Right hindlimb (tissue), 1 donor: ENCODE data around the gene TCEAL9.
"Not testable (repeated sequence)": the region's sequence is repeated elsewhere in the genome, so short reads cannot be mapped to it uniquely, and the experiment has no call there.

Experiments used
- DNase-seq: peaks from one replicate; pipeline ENCODE4 v3.0.0-alpha.2; 2018

TCEAL9 gene, protein sequence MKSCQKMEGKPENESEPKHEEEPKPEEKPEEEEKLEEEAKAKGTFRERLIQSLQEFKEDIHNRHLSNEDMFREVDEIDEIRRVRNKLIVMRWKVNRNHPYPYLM

DNA sequence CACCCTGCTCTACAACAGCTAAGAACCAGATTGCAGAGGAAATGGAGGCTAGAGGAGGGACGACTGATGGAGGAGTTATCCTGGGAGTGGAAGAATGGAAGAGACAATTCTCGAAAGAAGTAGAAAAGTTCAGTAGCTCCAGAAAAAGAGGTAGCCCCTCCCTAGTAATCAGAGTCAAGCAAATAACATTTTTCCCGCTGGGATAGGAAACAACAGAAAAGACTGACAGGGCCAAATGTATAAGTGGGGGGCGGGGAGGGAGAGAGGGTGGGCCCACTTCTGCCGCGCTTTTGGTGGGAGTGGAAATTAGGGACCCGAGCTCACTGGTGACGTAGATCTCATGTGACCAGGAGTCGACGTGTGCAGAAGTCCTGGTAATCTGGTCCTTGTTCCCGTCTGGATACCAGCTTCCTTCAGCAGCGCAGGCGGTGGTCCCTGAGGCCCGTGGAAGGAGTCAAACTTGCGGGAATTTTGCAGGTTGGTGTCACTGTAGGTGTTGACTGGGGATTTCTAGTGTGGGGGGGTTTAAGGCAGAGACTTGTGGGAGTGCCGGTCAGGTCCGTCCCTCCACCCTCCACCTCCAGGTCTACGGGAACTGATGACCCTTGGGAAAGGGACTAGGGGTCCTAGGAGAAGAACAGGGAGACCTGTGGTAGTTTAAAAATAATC, at the start of gene TCEAL9:
TCEAL9 (plus strand) TSS at position 377 of the 669 bp plus-strand sequence. CDS start 1,179 bp downstream, outside the sequence.
- DNase-seq, result peak; percentile 91

DNA sequence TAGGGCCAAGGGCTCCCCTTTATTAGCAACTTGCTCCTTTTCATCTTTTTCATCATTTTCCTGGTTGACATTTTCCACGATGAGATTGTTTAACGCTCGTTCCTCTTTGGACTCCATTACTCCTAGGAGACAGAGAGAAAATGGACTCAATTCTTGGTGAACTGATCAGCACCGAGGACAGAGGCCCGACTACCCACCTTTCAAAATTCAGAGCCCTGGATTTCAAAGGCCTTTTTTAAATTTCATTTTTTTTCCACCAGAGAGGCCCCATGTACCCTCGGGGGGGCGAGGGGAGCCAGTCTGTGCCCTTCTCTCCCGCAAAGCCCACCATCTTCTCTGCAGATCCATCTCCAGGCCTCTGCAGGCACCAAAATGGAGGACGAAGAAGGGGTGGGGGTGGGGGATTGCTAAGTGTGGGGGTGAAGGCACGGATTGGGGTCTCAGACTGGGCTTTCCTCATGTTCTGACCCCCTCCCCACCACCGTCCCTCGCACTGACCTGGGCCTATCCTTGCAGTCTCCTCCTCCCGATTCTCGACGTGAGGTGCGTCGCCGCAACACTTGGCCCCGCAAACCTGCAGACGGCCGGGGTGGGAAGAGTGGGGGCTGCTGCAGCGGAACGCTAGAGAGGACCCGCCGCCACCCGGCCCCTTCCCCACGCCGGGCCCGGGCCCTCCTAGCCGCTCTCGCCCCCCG, 46.3 kb upstream of the TCEAL9 start:
- DNase-seq, result peak; percentile 17

DNA sequence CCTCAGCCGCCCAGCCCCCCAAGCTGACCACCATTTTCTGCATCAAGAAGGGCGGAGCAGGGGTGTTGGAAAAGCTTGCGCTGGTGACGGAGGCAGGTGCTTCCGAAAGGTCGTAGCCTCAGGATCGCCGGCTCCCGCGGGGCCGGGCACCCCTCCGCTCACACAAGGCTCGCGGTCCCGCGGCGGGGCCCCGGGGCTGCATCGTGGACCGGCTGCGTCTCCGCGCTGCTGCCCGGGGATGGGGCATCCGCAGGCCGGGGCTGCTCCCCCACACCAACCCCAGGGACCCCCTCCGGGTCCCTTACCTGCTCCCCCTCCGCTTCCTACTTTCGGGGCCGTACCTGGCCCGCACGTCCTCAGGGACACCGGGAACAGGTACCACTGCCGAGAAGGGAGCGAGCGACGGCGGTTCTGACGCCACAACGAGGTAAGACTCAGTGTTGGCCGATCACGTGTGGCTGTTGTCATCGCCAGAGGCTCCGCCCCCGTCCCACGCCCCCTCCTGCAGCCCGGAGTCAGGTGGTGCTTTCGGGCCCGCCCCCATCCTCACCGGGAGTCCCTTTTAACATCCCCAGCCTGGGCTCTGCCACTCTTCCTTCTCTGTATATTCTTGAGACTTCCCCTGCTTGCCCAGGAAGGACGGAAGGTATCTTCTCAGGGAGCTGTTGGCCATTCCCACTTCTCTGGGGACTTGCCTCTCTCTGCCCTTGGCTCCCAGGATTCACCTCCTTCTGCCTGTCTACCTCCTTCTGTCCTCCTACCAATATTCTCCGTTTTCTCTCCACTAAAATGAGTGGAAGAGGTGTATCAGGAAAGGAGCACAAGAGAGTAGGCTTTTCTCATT, 45.5 kb upstream of the TCEAL9 start, which contains the start of gene BEX2:
BEX2 (minus strand) TSS at position 436 of the 844 bp plus-strand sequence. CDS start 1,014 bp downstream, outside the sequence.
- DNase-seq, result peak; percentile 64

DNA sequence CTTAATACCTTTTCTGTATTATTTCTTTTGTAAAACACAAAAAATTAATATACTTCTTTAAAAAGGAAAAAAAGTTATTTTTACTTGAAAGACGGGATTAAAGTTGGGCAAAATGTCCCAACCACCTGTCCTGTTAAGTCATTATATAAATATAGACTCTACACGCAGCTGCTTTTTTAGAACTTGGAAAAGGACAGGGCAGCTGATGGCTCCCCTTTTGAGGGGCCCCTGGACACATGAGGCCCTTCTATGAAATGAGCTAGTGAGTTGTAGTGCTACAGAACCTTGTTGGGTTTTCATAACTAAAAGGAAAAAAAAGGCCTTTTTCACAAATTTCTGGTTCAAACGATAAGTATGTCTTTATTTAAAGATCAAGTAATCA, 44.9 kb upstream of the TCEAL9 start:
- peak; percentile 14 for DNase-seq

DNA sequence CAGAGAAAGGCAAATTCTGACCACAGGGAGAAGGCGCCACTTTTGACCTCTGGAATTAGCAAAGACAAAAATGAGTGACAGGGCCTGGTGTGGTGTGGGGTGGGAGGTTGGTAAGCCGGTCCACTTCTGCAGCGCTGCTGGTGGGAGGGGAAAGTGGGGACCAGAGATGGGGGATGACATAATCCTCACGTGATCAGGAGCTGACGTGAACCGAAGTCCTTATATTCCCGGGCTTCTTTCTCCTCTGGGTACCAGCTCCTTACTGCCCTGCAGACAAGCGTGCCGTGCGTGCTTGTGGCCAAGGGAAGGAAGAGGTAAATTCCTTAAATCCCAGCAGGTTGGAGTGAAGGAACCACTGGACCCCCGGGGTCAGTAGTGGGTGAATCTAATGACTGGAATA, 26.3 kb upstream of the TCEAL9 start, which contains the start of gene TCEAL7:
TCEAL7 (plus strand) TSS at position 249 of the 400 bp plus-strand sequence. CDS start 1,165 bp downstream, outside the sequence.
- peak; percentile 82 for DNase-seq

DNA sequence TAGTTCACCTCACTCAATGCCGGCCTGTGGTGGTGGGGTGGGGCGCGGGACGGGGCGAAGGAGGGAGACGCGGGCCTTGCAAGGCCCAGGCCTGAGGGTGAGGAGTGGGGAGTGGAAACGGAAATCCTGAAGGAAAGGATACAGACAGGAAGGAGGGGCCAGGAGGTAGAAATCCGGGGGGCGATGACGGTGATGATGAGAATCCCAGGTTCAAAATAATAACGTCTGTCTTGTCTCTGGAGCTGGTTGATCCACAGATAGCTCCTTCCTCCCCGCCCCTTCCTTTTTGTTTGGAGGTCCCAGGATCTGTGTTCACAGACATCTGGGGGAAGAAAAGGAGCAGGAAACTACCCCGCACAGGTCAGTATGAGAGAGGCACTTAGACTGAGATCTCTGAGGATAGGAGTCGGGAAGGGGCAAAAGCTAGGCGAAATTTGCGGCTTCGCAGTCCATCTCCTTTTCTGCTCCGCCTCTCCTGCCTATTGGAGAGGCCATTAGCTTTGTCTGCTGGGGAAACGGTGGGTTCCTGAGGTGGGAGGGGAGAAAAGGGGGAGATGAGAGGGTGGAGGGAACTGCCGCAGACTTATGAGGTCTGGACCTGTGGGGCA, 25.5 kb upstream of the TCEAL9 start:
- peak; percentile 58 for DNase-seq

DNA sequence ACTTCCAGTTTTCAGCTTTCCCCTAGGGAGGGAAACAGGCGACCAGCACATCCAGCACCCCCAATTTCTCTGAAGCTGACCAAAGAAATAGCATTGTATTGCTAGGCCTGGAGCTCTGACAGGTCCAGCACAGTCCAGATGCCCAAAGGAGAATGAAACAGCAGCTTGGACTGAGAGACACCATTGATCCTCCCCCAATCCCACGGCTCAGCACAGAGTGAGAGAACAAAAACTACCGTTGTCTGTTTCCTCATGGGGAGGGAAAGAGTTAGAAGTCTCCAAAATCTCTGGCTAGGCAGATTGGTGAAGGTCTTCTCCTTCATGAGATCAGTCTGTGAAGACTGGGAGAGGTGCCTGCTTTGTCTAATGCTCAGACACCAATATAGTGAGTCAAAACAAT, 17.6 kb upstream of the TCEAL9 start:
- DNase-seq, result no peak

DNA sequence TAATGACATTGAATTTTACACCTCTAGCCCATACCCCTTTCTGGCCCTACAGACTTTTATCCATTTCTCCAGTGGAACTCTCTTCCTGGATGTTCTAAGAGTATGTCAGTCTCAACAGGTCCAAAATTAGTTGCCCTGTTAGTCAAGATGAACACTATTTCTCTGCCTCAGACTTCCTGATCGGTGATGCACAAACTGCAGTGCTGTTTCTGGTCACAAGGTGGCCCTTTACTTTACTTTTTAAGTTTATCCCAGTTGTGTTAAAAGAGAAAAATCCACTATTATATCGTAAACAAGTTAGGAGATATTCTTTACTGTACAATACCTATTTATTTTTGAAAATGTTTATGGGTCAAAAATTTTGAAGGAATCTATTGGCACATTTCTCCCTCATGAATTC, 13.2 kb upstream of the TCEAL9 start:
- DNase-seq, result peak; percentile 35

DNA sequence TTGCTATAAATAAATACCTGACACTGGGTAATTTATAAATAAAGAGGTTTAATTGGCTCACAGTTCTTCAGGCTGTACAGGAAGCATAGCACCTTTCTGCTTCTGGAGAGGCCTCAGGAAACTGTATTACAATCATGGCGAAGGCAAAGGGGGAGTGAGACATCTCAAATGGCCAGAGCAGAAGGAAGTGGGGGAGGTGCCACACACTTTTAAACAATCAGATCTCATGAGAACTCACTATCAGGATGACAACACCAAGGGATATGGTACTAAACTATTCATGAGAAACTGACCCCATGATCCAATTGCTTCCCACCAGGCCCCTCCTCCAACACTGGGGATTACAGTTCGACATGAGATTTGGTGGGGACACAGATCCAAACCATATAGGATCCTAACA, 11.7 kb upstream of the TCEAL9 start:
- no peak for DNase-seq

DNA sequence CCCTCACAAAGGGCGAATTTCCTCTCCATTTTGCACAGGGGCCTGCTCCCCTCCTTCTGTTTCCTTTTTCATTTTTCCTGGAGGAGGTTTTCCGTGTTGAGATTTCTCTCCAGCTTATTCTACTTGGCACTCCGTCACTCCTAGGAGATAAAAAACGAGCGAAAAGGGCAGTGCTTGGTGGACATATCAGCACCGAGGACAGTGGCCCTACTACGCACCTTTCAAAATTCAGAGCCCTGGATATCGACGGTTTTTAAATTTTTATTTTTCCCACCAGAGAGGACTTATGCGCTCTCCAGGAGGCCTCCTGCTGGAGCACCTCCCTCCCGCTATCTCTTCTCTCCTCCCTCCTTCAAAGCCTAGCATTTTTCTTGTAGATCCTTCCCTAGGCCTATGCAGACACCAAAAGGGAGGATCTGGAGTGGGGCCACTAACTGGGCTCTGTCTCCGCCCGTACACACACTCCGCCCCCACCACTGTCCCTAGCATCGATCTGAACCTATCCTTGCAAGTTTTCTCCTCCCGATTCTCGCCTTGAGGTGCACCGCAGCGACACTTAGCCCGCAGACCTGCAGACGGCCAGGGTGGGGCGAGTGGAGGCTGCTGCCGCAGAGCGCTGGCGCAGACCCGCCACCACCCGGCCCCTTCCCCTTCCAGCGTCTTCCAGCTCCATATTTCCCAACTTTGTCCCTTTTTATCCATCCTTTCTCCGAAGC, 8.5 kb upstream of the TCEAL9 start:
- no peak for DNase-seq

DNA sequence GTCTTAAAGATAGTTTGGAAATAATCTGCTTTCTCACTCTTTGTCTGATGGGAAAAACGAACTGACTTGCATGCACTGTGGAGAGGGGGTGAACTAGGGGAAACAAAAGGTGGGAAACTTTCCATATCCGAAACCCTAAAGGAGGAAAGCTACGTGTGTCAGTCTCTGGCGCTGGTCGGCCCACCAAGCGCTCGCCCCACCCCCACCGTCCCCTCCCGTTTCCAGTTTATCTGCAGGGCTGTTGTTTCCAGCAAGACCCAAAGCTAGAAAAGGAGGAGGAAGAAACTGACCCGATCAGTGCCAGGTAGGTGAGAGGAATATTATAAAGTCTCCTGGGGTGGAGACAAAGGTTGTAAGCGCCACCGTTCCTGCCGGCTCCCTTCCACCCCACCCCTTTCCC, 552 bp downstream of the TCEAL9 start:
- DNase-seq, result peak; percentile 51

DNA sequence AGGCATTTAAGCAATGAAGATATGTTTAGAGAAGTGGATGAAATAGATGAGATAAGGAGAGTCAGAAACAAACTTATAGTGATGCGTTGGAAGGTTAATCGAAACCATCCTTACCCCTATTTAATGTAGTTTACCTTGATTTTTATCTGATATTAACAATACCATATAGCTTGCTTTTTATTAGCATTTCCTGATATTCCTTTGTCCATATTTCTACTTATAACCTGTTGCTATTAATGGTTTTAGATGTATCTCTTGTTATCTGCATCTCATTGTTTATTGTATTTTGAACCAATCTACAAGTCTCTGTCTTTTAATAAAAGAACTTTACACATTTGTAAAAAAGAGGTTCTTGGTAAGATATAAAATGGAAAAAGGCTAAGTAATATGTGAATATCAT, 1.6 kb downstream of the TCEAL9 start:
- DNase-seq, result no peak

DNA sequence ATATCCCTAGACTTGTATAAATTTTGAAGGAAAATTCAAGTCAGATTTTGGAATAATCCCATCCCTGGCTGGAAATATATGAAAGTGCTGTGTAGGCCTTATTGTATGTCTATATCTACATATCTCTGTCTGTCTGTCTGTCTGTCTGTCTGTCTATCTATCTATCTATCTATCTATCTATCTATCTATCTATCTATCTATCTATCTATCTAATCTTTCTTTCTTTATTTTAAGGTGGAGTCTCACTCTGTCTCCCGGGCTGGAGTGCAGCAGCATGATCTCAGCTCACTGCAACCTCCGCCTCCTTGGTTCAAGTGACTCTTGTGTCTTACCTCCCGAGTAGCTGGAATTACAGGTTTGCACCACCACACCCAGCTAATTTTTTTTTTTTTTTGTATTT, 3.3 kb downstream of the TCEAL9 start:
- DNase-seq, result not testable (repeated sequence)

DNA sequence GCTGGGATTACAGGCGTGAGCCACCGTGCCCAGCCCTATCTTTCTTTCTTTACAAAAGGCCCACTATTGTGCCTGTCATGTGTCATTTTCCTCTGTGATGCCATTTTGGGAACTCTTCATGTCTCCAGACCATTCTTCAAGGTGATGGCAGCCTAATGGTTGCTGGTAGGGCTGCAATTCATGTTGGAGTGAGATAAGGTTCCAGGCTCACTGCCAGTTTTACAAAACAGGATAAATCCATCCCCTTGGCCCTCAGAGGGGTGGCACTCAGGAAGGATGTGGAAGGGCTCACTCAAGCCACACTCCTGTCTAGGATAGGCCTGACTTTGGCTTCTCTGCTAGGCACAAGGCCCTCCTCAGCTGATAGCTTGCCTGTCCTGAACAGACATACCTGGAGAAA, 3.8 kb downstream of the TCEAL9 start:
- DNase-seq, result no peak

DNA sequence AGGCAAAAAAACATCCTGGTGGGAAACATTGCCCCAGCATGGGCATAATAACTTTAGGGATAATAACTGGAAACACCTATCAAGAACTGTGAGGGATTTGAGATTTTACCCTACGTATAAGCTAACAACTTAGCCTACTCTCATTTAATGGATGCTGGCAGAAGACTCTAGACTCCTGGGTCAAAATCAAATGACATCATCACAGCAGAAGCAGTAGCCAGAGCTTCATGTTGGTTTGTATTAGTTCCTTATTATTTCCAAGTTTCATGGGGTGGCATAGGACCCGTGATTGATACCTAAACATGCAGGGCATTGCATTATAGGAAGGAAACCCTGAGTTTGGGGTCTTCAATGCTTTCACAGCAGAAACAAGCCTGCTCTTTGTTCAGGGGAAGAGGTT, 4.6 kb downstream of the TCEAL9 start:
- DNase-seq, result no peak

DNA sequence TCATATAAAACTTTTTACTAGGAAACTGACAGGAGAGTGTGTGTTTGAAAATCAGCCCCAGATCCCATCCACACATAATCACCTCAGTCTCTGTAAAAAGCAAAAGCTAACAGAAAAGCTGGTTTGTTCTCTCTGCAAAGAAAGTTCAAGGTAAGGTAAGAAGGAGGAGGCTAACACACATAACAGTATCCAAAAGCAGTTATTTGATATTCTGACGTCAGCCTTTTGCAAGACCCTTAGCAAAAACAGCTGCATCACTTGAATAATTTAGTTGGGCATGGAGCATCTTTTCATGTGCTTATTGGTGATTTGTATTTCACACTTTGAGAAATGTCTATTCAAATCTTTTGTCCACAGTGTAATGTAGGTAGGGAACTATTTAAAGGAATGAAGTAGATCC, 5.5 kb downstream of the TCEAL9 start:
- DNase-seq, result no peak

DNA sequence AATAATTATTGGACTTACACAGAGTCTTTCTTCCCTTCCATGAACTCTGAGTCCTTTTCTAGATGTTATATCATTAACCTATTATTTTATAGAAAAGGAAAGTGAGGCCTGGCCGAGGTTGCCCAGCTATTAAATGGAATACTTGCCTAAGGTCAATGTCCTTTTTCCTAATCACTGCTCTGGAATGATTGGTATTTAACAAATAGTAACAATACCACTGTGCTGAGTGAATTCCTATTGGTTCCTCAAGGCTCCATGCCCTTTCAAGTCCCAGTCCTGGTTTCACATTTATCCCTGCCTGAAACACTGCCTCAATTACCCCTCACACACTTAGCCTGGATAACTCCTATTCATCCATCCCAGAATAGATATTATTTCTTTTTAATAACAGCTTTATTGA, 6.2 kb downstream of the TCEAL9 start:
- no peak for DNase-seq

DNA sequence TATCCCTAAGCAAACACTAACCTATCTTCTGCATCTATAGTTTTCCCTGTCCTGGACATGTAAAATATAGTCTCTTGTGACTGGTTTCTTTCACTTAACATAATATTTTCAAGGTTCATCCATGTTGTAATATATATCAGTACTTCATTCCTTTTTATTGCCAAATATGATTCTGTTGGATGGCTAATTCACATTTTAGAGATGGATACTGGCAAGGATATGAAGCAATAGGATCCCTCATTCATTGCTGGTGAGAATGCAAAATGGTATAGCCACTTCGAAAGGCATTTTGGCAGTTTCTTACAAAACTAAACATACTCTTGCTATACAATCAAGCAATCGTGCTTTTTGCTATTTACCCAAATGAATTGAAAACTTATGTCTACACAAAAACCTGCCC, 6.7 kb downstream of the TCEAL9 start:
- DNase-seq, result no peak

DNA sequence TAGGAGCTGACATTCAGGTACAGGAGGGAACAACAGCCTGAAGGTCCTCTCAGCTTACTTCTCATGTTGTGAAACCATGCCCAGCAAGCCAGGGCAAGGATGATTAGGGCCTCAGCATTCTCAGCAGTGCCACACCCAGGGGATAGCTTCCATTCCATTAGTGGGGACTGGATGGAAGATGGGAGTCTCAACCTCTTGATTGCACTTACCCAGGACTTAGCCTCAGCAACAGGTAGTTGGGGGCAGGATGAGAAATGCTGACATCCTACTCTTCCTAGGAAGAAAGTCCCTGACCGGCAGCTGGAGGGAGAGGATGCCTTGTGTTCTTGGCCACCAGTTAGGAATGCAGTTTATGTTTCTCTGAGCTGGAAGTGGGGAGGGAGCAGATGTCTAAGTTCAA, 11.2 kb downstream of the TCEAL9 start:
- no peak for DNase-seq

DNA sequence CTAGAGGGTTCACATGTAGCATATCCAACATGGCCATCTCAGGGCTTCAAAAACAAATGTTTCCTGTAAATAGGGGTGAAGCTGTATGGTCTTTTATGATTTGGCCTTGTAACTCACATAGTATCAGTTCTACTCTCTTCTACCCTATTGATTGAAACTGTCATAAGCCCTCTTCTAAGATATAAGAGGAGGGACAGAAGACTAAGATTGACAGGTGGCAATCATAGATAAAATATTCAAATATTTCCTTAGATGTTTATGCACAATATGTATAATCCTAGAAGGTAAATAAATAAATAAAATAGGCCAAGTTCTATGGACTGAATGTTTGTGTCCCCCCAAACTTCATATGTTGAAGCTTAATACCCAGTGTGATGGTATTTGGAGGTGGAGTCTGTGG, 13.2 kb downstream of the TCEAL9 start:
- no peak for DNase-seq

DNA sequence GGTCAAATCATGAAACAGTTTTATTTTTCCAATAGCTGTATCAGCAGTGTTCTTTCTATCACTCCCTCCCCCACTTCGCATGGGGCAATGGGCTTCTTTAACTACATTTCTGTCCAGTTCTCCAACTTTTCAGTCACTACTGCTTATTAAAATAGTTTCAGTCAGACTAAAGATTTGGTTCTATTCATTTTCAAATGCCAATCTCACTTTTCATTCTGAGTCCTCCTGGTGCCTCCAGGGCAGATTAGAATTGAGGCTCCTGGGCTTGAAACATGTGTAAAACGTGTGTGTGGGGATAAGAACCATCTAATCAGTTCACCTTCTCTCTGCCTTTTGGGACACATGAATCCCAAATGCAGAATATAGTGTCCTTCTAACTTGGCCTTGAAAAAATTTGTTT, 16.6 kb downstream of the TCEAL9 start:
- DNase-seq, result no peak

DNA sequence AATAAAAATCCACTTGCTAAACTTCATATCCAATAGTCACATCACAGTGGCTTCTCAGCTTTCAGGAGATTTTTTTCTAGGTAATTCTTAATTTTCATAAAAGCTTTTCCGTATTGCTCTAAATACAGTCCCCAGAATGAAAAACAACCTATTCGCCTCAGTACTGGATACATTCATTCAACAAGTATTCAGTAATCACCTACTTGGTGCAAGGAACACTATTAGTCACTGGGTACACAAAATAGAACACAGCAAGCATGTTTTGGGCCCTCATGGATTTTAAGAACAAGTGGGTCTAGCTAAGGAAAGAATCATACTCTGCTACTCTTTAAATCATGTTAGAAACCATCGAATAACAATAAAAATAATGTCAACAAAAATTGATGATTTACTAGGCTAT, 17.3 kb downstream of the TCEAL9 start:
- no peak for DNase-seq
